ENCODE results near the gene CBX8. TPM values are rescaled to one million over a fixed set of nuclear protein-coding genes. Genes with fewer than 3 reads are reported as not detected.

The CBX8 gene
- total RNA-seq, 1 experiment from 2014 or later = 11.3 TPM

DNA sequence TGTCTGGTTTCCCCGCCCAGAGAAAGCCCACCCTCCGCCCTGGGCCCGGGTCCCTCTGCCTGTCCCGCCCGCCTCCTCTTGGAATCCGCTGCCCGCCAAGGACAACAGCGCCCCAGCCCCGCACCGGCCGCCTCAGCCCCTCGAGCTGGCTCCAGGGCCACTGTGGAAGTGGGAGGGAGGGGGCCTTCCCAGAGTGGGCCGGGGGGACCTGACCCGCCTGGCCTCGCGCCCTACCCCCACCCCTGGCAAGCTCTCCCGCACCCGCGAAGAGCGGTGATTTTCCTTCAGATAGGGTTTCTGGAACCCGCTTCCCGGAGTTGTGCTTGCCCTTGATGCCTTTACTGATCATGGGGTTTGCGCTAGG, 2.3 kb upstream of the CBX8 start:
- DNase-seq = no peak
- POLR2A ChIA-PET (ENCODE audit: unreplicated experiment) = no interaction called here
- TF ChIP-seq EZH2phosphoT487 (IDR thresholded peaks at IDR 0.05; ENCODE audit: borderline replicate concordance, low read length) (no peak), EZH2 (IDR thresholded peaks at IDR 0.05; ENCODE audit: low read length, unreplicated experiment) (peak; percentile 0)
- H3K27ac ChIP-seq (ENCODE audit: low read length) = no peak overlapping the region
- H3K9ac ChIP-seq (ENCODE audit: low read length) = no peak overlapping the region
- no peaks in the 10 kb centered on the region for H3K9me3 ChIP-seq (ENCODE audit: low read length)
- H2AFZ ChIP-seq (ENCODE audit: low read length) = no peak overlapping the region; the same call in 1 of the 2 replicates
- ATAC-seq = no peak
- H3K4me1 ChIP-seq (ENCODE audit: insufficient read depth, low read length) = peaks cover 45% of the 10 kb centered on the region
- no peaks in the 10 kb centered on the region for H3K9me2 ChIP-seq (replicated peaks; ENCODE audit: low read length)
- CTCF ChIA-PET = no interaction called here
- H3K79me2 ChIP-seq (ENCODE audit: low read length) = peaks cover 22% of the 10 kb centered on the region
- peaks cover 3% of the 10 kb centered on the region; the same call in 1 of the 2 replicates for H4K20me1 ChIP-seq (ENCODE audit: low read length)
- H3K4me2 ChIP-seq (ENCODE audit: low read length) = peak overlapping the region; percentile 89
- no peaks in the 10 kb centered on the region for H3F3A ChIP-seq (ENCODE audit: low read length, unreplicated experiment)
- intact Hi-C loops (cut with micrococcal nuclease) = loop anchor here (5.0 kb wide), 1 partner anchor 43 kb away; no protein-coding TSS in a partner anchor
- BruUV-seq (replicated peaks) = no TSS peak
- H3K36me3 ChIP-seq (ENCODE audit: low read depth, low read length) = 0 out of 2 replicates have a peak, but pooled peaks cover 6% of the 10 kb centered on the region
- H3K4me3 ChIP-seq (ENCODE audit: low read length) = peak overlapping the region; percentile 62; the same call in 1 of the 2 replicates
- peaks cover 65% of the 10 kb centered on the region for H3K27me3 ChIP-seq (ENCODE audit: low read length)

DNA sequence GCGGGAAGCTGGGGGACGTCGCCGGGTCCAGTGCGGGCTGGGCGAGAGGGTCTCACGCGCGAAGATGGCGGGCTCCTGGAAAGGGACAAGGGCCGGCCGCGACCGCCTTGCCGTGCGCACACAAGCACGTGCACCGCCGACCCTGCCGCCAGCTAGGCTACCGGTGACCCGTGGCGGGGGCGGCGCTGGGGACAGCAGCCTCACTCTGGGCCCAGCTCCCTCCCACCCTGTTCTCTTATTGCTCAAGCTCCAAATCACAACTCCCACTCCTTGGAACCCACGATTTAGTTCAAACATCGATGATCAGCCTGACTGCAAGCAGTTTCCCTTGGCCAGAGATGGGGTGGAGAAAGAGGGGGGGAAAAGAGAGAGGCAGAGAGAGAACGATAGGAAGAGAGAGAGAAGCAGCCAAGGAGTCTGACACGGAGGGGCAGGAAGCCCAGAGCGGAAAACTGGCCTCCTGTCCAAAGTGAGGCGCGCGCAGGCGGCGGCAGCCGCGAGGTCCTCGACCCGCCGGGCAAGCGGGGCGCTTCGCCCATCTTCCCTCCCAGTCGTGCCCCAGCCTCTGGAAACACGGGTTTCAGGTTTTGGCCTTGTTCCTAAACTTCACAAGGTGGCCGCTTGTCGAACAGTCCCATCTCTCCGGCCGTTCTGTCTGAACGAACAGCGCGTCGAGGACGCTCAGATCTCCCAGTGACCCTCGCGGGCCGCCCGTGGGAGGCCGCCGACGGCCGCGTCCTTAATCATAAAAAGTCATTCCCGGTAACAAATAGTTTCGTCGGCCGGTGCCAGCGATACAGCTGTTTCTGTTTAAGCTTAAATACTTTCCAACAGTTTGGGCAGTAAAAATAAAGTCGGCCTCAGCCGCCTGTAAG, 1.7 kb upstream of the CBX8 start:
- Histone ChIP-seq H2AFZ (ENCODE audit: low read length) (peak overlapping the region; percentile 59), H3K36me3 (ENCODE audit: low read depth, low read length) (0 out of 2 replicates have a peak, but pooled peaks cover 6% of the 10 kb centered on the region), H3K9me2 (replicated peaks; ENCODE audit: low read length) (no peaks in the 10 kb centered on the region), H3K27ac (ENCODE audit: low read length) (no peak overlapping the region), H3K27me3 (ENCODE audit: low read length) (peaks cover 59% of the 10 kb centered on the region), H3K9ac (ENCODE audit: low read length) (no peak overlapping the region), H4K20me1 (ENCODE audit: low read length) (peaks cover 3% of the 10 kb centered on the region; the same call in 1 of the 2 replicates), H3K9me3 (ENCODE audit: low read length) (no peaks in the 10 kb centered on the region), H3K4me3 (ENCODE audit: low read length) (peak overlapping the region; percentile 62), H3K4me1 (ENCODE audit: insufficient read depth, low read length) (peaks cover 45% of the 10 kb centered on the region), H3K79me2 (ENCODE audit: low read length) (peaks cover 22% of the 10 kb centered on the region), H3K4me2 (ENCODE audit: low read length) (peak overlapping the region; percentile 89), H3F3A (ENCODE audit: low read length, unreplicated experiment) (no peaks in the 10 kb centered on the region)
- BruUV-seq (replicated peaks) = no TSS peak
- DNase-seq (no peak), ATAC-seq (no peak)
- intact Hi-C loops (cut with micrococcal nuclease) = loop anchor here (5.0 kb wide), 1 partner anchor 44 kb away; no protein-coding TSS in a partner anchor
- TF ChIP-seq, protein P1, sequence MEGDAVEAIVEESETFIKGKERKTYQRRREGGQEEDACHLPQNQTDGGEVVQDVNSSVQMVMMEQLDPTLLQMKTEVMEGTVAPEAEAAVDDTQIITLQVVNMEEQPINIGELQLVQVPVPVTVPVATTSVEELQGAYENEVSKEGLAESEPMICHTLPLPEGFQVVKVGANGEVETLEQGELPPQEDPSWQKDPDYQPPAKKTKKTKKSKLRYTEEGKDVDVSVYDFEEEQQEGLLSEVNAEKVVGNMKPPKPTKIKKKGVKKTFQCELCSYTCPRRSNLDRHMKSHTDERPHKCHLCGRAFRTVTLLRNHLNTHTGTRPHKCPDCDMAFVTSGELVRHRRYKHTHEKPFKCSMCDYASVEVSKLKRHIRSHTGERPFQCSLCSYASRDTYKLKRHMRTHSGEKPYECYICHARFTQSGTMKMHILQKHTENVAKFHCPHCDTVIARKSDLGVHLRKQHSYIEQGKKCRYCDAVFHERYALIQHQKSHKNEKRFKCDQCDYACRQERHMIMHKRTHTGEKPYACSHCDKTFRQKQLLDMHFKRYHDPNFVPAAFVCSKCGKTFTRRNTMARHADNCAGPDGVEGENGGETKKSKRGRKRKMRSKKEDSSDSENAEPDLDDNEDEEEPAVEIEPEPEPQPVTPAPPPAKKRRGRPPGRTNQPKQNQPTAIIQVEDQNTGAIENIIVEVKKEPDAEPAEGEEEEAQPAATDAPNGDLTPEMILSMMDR (conservative IDR thresholded peaks at IDR 0.05; ENCODE audit: low read depth, low read length) = no peak
- TF ChIP-seq EZH2phosphoT487 (IDR thresholded peaks at IDR 0.05; ENCODE audit: borderline replicate concordance, low read length) (peak; percentile 14), EZH2 (IDR thresholded peaks at IDR 0.05; ENCODE audit: low read length, unreplicated experiment) (peak; percentile 76)
- ChIA-PET POLR2A (ENCODE audit: unreplicated experiment) (no interaction called here), CTCF (no interaction called here)

DNA sequence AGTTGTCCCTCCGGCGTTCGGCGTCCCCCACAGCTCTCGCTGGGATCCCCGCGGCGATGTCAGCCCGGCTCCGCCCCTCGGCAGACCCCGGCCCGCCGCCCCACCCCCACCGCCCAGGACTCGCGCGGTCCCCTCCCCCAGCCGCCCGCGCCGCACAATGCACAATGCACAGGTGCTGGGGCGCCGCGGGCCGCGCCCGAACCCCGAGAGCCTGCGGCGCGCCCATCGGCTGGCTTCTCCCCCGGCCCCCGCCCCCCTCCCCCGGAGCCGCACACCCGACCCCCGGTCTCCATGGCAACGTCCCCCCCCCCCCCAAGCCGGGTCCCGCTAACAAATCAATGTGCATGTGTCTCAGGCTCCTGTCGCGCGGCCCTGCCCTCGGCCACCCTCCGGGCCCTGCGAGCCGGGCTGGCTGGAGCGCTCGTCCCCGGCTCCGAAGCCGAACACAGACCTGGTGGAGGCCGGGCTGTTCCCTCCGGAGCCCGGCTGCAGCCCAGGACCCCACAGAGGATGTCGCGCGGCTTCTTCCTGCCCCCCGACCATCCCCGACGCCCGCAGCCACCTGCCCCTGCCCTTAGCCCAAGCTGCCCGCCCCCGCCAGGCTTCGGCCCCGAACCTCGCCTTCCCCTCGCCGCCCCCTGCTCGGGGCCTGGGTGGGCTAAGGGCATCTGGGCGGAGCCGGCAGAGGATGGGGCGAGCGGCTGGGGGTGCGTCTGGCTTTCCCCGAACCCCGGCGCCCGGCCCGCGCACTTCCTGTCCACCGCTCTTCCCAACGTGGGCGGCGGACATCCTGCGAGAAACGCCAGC, 818 bp upstream of the CBX8 start:
- no TSS peak for BruUV-seq (replicated peaks)
- H3K27ac ChIP-seq (ENCODE audit: low read length) = no peak overlapping the region
- H3K36me3 ChIP-seq (ENCODE audit: low read depth, low read length) = 0 out of 2 replicates have a peak, but pooled peaks cover 6% of the 10 kb centered on the region
- no peaks in the 10 kb centered on the region for H3F3A ChIP-seq (ENCODE audit: low read length, unreplicated experiment)
- peaks cover 45% of the 10 kb centered on the region for H3K4me1 ChIP-seq (ENCODE audit: insufficient read depth, low read length)
- peak overlapping the region; percentile 62 for H3K4me3 ChIP-seq (ENCODE audit: low read length)
- no peak for DNase-seq
- peak overlapping the region; percentile 59 for H2AFZ ChIP-seq (ENCODE audit: low read length)
- H3K9me3 ChIP-seq (ENCODE audit: low read length) = no peaks in the 10 kb centered on the region
- peak; percentile 10 for ATAC-seq
- H3K4me2 ChIP-seq (ENCODE audit: low read length) = peak overlapping the region; percentile 89
- ChIA-PET CTCF (interaction anchor here (0.6 to 1.4 kb wide), 9 partner anchors 11 to 404 kb away, joined by 3 to 12 read pairs (median 8); no protein-coding TSS in a partner anchor), POLR2A (ENCODE audit: unreplicated experiment) (interaction anchor here (0.9 to 1.0 kb wide), 2 partner anchors 13 to 42 kb away, joined by 5 to 24 read pairs; partner anchors contain the start of gene CBX4)
- H4K20me1 ChIP-seq (ENCODE audit: low read length) = peaks cover 3% of the 10 kb centered on the region; the same call in 1 of the 2 replicates
- H3K27me3 ChIP-seq (ENCODE audit: low read length) = peaks cover 51% of the 10 kb centered on the region
- no peak overlapping the region for H3K9ac ChIP-seq (ENCODE audit: low read length)
- peak; percentile 71; the same call in 1 of the 2 replicates for TF ChIP-seq EZH2phosphoT487 (IDR thresholded peaks at IDR 0.05; ENCODE audit: borderline replicate concordance, low read length)
- TF ChIP-seq, protein P1 (conservative IDR thresholded peaks at IDR 0.05; ENCODE audit: low read depth, low read length) = no peak
- no peak for TF ChIP-seq EZH2 (IDR thresholded peaks at IDR 0.05; ENCODE audit: low read length, unreplicated experiment)
- no peaks in the 10 kb centered on the region for H3K9me2 ChIP-seq (replicated peaks; ENCODE audit: low read length)
- intact Hi-C loops (cut with micrococcal nuclease) = loop anchor here (1.0 to 5.0 kb wide), 3 partner anchors 19 to 47 kb away; partner anchors contain the start of gene CBX2
- peaks cover 22% of the 10 kb centered on the region for H3K79me2 ChIP-seq (ENCODE audit: low read length)
